Astrocyte (in vitro differentiated cells and primary cell): ENCODE data around the gene IVNS1ABP. TPM values are rescaled to one million over a fixed set of nuclear protein-coding genes. Genes with fewer than 3 reads are reported as not detected.

ENCODE experiments used
- DNase-seq: peaks from one replicate; pipeline ENCODE4 v3.0.0-alpha.2; 2010; ENCODE audit warnings: low read depth
- FAIRE-seq: peaks from 2 replicates; lab custom pipeline; 2011; peaks lifted over from hg19 to GRCh38; lab: Jason Lieb, UNC
- H2AFZ ChIP-seq: 2 replicates; pipeline ENCODE4 v1.6.0; 2012; ENCODE audit warnings: low read depth, low read length, inconsistent platforms
- H3K27ac ChIP-seq: 2 replicates; pipeline ENCODE4 v1.5.1; 2011; ENCODE audit warnings: low read depth, low read length, inconsistent platforms
- H3K27me3 ChIP-seq: 2 replicates; pipeline ENCODE4 v1.6.0; 2011; ENCODE audit warnings: low read length, inconsistent platforms; ENCODE audit not compliant: insufficient read depth
- H3K36me3 ChIP-seq: 2 replicates; pipeline ENCODE4 v1.5.1; 2011; ENCODE audit warnings: low read length, inconsistent platforms; ENCODE audit not compliant: insufficient read depth
- H3K4me1 ChIP-seq: 2 replicates; pipeline ENCODE4 v1.5.1; 2011; ENCODE audit warnings: low read length, inconsistent platforms; ENCODE audit not compliant: insufficient read depth
- H3K4me2 ChIP-seq: 2 replicates; pipeline ENCODE4 v1.6.0; 2012; ENCODE audit warnings: low read length, inconsistent platforms
- H3K4me3 ChIP-seq: 2 replicates; pipeline ENCODE4 v1.5.1; 2011; ENCODE audit warnings: low read depth, mild to moderate bottlenecking, low read length, inconsistent platforms; ENCODE audit not compliant: insufficient read depth
- H3K79me2 ChIP-seq: 2 replicates; pipeline ENCODE4 v1.6.0; 2012; ENCODE audit warnings: mild to moderate bottlenecking, low read length, inconsistent platforms; ENCODE audit not compliant: insufficient read depth
- H3K9ac ChIP-seq: 2 replicates; pipeline ENCODE4 v1.6.0; 2012; ENCODE audit warnings: mild to moderate bottlenecking, low read length, inconsistent platforms
- H3K9me3 ChIP-seq: 2 replicates; pipeline ENCODE4 v1.5.1; 2012; ENCODE audit warnings: low read depth, mild to moderate bottlenecking, low read length, inconsistent platforms; ENCODE audit not compliant: insufficient read depth
- H4K20me1 ChIP-seq: 2 replicates; pipeline ENCODE4 v1.6.0; 2012; ENCODE audit warnings: low read length, inconsistent platforms; ENCODE audit not compliant: insufficient read depth
- H3K27ac Mint-ChIP-seq: one replicate; pipeline ENCODE4 v1.8.0; 2021; ENCODE audit warnings: mild to moderate bottlenecking, mixed read lengths; ENCODE audit not compliant: unreplicated experiment
- H3K27me3 Mint-ChIP-seq: one replicate; pipeline ENCODE4 v1.8.0; 2021; ENCODE audit warnings: low read depth, mixed read lengths; ENCODE audit not compliant: unreplicated experiment
- H3K36me3 Mint-ChIP-seq: one replicate; pipeline ENCODE4 v1.8.0; 2021; ENCODE audit warnings: low read depth, mixed read lengths; ENCODE audit not compliant: unreplicated experiment
- H3K4me1 Mint-ChIP-seq: one replicate; pipeline ENCODE4 v1.8.0; 2021; ENCODE audit warnings: low read depth, mixed read lengths; ENCODE audit not compliant: unreplicated experiment
- H3K4me3 Mint-ChIP-seq: one replicate; pipeline ENCODE4 v1.8.0; 2021; ENCODE audit warnings: mild to moderate bottlenecking, moderate library complexity, mixed read lengths; ENCODE audit not compliant: unreplicated experiment
- H3K9me3 Mint-ChIP-seq: one replicate; pipeline ENCODE4 v1.8.0; 2021; ENCODE audit warnings: mild to moderate bottlenecking, mixed read lengths; ENCODE audit not compliant: unreplicated experiment
- CTCF ChIP-seq: IDR thresholded peaks from 2 replicates; pipeline ENCODE4 v1.5.1; 2011; ENCODE audit warnings: low read depth, mild to moderate bottlenecking, inconsistent platforms, low read length, moderate library complexity; ENCODE audit not compliant: insufficient read depth
- EZH2 ChIP-seq: IDR thresholded peaks from 2 replicates; pipeline ENCODE4 v1.6.1; 2012; ENCODE audit warnings: mild to moderate bottlenecking, low read length, inconsistent platforms; ENCODE audit not compliant: insufficient read depth
- total RNA-seq: library from RNA; stranded (reverse); gene quantifications from 2 replicates; pipeline ENCODE4 v1.2.1, GENCODE V29; 2021

IVNS1ABP gene
- total RNA-seq, 1 donor from 2014 or later = 107 TPM

DNA sequence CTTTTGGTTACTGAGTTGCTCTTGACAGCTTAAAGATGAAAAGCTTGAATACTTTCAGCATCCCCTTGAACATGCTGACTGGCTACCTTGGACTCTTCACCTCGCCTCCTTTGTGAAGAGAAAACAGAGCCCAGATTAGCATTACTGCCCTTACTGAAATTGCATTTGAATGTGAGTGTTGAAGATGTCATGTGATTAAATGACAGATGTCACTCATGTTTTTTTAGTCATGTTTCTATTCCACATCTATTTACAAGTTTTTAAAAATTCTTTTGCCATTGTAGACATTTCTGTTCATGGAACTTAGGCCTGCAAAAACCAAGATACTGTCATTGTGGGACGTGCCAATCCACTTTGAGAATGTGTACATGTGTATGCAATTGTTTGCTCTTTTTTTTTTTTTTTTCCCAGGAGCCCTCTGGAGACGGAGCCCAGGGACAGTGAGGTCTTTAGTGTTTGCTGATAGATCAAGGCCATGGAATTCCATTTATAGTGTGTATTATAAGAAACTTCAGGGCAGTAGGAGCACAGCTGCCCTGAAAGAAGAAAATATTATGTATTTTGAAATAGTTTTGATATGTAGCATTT lies 25.7 kb upstream of the IVNS1ABP start:
- no peak overlapping the region for H3K27ac Mint-ChIP-seq
- DNase-seq (no peak), FAIRE-seq (no peak)
- H2AFZ ChIP-seq = no peak overlapping the region
- H3K79me2 ChIP-seq = no peaks in the 10 kb centered on the region
- H3K9me3 ChIP-seq = no peaks in the 10 kb centered on the region
- H3K4me3 Mint-ChIP-seq = no peak overlapping the region
- no peaks in the 10 kb centered on the region for H3K36me3 Mint-ChIP-seq
- no peak overlapping the region for H3K4me3 ChIP-seq
- H3K4me1 ChIP-seq = no peaks in the 10 kb centered on the region
- no peaks in the 10 kb centered on the region for H4K20me1 ChIP-seq
- no peak for TF ChIP-seq CTCF
- TF ChIP-seq EZH2 = no peak
- H3K27me3 Mint-ChIP-seq = no peaks in the 10 kb centered on the region
- H3K36me3 ChIP-seq = no peaks in the 10 kb centered on the region
- no peak overlapping the region for H3K4me2 ChIP-seq
- H3K9me3 Mint-ChIP-seq = no peaks in the 10 kb centered on the region
- H3K27ac ChIP-seq = no peak overlapping the region
- no peak overlapping the region for H3K9ac ChIP-seq
- no peaks in the 10 kb centered on the region for H3K27me3 ChIP-seq
- H3K4me1 Mint-ChIP-seq = peaks cover 5% of the 10 kb centered on the region

DNA sequence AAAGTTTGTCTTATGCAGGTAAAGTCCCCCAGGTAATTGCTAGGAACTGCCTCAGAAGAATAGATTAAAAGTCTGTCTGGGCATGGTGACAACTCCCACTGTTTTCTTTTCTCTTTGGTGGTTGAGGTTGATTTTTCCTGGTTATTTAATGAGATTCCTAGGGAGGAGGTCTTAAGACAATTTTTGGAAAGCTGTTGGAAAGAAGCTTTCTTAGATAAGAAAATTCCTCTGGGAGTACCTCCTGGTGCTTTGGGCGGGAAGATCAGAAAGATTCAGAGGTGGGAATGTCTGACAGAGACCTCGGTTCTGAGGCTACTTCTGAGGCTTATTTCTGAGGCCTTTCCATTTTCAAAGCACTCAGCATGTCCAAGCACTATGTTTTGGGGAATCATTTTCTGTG lies 25.0 kb upstream of the IVNS1ABP start:
- TF ChIP-seq EZH2 (no peak), CTCF (no peak)
- no peaks in the 10 kb centered on the region for H3K4me1 ChIP-seq
- no peak overlapping the region for H2AFZ ChIP-seq
- H3K27me3 Mint-ChIP-seq = no peaks in the 10 kb centered on the region
- FAIRE-seq (no peak), DNase-seq (no peak)
- H3K9me3 Mint-ChIP-seq = no peaks in the 10 kb centered on the region
- no peak overlapping the region for H3K4me3 ChIP-seq
- no peaks in the 10 kb centered on the region for H3K36me3 ChIP-seq
- H3K4me3 Mint-ChIP-seq = no peak overlapping the region
- H3K36me3 Mint-ChIP-seq = no peaks in the 10 kb centered on the region
- H3K27ac Mint-ChIP-seq = no peak overlapping the region
- no peak overlapping the region for H3K9ac ChIP-seq
- H3K27ac ChIP-seq = no peak overlapping the region
- H3K9me3 ChIP-seq = no peaks in the 10 kb centered on the region
- no peaks in the 10 kb centered on the region for H4K20me1 ChIP-seq
- H3K27me3 ChIP-seq = no peaks in the 10 kb centered on the region
- no peak overlapping the region for H3K4me2 ChIP-seq
- peaks cover 10% of the 10 kb centered on the region for H3K4me1 Mint-ChIP-seq
- no peaks in the 10 kb centered on the region for H3K79me2 ChIP-seq

DNA sequence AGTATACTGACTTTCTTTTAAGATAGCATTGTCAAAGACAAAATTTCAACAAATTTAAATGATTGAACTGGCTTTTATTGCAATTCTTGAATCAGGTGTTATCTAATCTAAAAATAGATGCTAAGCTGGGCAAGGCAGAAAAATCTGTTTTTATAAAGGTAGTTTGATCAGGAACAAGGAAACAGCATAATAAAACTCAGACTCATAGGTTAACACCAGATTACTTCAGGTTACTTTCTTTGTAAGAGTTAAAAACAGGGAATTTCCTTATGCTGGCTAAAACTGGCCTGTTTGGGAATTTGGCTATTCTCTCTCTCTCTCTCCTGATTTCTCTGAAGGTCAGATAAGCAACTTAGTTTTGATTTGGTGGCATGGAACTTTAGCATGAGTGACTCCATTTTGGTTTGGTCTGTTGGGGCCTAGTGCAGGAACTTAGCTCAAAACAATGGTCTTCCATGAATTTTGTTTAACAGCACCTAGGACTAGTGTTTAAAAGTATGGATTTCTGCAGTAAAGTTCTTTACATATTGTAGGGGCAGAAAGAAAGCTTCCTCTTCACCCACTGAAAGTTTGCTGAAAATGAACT lies 24.2 kb upstream of the IVNS1ABP start:
- Mint-ChIP-seq H3K4me3 (no peak overlapping the region), H3K9me3 (no peaks in the 10 kb centered on the region), H3K36me3 (no peaks in the 10 kb centered on the region), H3K27ac (no peak overlapping the region), H3K4me1 (peaks cover 15% of the 10 kb centered on the region), H3K27me3 (no peaks in the 10 kb centered on the region)
- Histone ChIP-seq H3K27me3 (no peaks in the 10 kb centered on the region), H3K79me2 (no peaks in the 10 kb centered on the region), H2AFZ (no peak overlapping the region), H3K4me2 (no peak overlapping the region), H3K4me1 (no peaks in the 10 kb centered on the region), H3K27ac (no peak overlapping the region), H3K4me3 (no peak overlapping the region), H3K9ac (no peak overlapping the region), H3K9me3 (no peaks in the 10 kb centered on the region), H4K20me1 (no peaks in the 10 kb centered on the region), H3K36me3 (no peaks in the 10 kb centered on the region)
- TF ChIP-seq EZH2 = no peak
- no peak for TF ChIP-seq CTCF
- DNase-seq (no peak), FAIRE-seq (no peak)
